Fibroblast of skin of abdomen (primary cell): ENCODE results near the gene THPO.
A peak's percentile ranks its signal among the peaks of the same experiment; 100 is the strongest.

Experiments
- DNase-seq: peaks from one replicate; pipeline ENCODE4 v3.0.0-alpha.2; 2013

THPO gene

GRCh38 chr3:184333190-184333589 lies 44.8 kb downstream of the THPO start:
- no peak for DNase-seq

DNA sequence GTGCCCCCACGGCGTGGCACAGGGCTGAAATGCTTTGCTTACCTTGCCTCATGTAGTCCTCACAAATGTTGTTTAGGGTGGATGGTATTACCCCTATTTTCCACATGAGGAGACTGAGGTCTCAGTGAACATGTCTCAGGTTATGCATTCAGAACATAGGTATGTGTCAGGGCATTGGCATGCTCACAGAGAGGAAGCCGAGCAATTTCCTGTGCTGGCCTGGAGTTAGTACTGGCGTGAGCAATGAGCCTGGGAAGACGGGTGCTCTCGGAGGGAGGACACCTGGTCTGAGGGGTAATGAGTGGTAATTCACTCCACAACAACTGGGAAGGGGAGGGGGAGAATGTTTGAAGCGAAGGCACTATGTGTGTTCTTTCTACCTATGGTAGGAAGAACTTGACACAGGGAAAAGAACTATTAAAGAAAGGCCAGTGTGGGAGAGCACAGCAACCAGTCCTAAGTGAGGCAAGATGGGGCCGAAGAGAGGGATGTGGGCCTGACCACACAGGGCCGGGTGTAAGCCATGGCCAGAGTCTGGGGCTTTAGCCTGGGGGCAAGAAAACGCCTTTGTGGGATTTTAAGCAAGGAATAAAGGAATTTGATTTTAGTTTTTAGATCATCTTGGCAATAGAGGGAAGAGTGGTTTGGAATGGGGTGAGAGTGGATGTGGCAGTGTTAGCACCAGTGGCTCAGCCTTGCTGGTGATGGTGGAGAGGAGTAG lies 45.5 kb downstream of the THPO start:
- DNase-seq: peak; percentile 87

DNA sequence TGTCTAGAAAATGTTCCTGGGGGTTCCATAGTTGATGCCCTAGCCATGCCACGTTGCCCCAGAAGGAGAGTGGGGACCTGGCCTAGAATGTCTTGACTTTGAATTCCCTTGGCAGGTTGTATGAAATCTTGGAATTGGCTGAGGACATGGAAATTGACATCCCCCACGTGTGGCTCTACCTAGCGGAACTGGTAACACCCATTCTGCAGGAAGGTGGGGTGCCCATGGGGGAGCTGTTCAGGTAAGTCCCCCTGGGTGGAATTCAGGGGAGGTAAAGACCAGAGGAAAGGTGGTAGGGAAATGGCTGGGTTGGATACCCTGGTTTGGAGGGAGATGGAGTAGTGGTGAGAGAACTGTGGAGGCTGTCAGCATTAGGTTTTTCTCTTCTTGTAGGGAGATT lies 49.5 kb downstream of the THPO start:
- no peak for DNase-seq

DNA sequence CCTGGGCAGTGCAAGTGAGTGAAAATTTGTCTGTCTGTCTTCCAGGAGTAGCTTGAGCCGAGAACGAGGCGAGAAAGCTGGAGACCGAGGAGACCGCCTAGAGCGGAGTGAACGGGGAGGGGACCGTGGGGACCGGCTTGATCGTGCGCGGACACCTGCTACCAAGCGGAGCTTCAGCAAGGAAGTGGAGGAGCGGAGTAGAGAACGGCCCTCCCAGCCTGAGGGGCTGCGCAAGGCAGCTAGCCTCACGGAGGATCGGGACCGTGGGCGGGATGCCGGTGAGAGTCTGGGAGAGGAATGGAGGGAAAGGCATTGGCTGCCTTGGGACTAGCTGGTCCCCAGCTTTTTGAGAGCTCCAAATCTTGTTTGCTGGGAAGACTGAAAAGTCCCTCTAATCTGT lies 50.8 kb downstream of the THPO start:
- DNase-seq: no peak

GRCh38 chr3:184325715-184326369 lies 52.2 kb downstream of the THPO start:
- DNase-seq: no peak

DNA sequence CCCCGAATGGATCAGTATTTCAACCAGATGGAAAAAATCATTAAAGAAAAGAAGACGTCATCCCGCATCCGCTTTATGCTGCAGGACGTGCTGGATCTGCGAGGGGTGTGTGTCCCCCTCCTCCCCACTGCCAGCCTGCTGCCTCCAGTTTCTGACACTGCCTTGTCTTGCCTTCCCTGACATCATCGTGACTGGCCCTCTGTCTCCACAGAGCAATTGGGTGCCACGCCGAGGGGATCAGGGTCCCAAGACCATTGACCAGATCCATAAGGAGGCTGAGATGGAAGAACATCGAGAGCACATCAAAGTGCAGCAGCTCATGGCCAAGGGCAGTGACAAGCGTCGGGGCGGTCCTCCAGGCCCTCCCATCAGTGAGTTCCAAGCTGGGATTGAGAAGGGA lies 52.7 kb downstream of the THPO start:
- no peak for DNase-seq

GRCh38 chr3:184323696-184324095 lies 54.3 kb downstream of the THPO start:
- DNase-seq: no peak

DNA sequence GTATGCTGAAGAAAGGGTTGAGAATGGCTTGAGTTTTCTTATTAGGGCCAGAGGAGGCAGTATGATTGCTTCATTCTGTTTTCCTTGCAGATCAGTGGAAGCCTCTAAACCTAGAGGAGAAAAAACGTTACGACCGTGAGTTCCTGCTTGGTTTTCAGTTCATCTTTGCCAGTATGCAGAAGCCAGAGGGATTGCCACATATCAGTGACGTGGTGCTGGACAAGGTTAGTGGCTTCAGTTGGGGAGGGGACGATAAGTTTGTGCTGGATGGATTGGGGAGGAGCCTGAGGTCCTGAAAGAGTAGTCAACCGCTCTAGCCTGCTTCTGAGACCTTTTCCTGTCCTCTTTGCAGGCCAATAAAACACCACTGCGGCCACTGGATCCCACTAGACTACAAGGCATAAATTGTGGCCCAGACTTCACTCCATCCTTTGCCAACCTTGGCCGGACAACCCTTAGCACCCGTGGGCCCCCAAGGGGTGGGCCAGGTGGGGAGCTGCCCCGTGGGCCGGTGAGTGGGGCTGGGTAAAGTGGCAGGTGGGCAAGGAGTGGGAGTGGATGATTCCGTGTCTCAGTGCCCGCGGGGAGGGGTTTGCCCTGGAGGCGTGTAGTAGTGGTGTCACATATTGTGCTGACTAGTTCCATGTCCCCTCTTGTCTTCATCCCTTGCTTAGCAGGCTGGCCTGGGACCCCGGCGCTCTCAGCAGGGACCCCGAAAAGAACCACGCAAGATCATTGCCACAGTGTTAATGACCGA lies 55.1 kb downstream of the THPO start:
- no peak for DNase-seq
